GM21526 (cell line): ENCODE data around the gene IFT80.
A peak's percentile ranks its signal among the peaks of the same experiment; 100 is the strongest.

ENCODE experiments used
- ATAC-seq: cut with Tn5 transposase; IDR thresholded peaks from one replicate; pipeline ENCODE4 v1.9.1; 2021; ENCODE audit warnings: moderate library complexity; ENCODE audit not compliant: unreplicated experiment, low FRiP score

Gene IFT80

DNA sequence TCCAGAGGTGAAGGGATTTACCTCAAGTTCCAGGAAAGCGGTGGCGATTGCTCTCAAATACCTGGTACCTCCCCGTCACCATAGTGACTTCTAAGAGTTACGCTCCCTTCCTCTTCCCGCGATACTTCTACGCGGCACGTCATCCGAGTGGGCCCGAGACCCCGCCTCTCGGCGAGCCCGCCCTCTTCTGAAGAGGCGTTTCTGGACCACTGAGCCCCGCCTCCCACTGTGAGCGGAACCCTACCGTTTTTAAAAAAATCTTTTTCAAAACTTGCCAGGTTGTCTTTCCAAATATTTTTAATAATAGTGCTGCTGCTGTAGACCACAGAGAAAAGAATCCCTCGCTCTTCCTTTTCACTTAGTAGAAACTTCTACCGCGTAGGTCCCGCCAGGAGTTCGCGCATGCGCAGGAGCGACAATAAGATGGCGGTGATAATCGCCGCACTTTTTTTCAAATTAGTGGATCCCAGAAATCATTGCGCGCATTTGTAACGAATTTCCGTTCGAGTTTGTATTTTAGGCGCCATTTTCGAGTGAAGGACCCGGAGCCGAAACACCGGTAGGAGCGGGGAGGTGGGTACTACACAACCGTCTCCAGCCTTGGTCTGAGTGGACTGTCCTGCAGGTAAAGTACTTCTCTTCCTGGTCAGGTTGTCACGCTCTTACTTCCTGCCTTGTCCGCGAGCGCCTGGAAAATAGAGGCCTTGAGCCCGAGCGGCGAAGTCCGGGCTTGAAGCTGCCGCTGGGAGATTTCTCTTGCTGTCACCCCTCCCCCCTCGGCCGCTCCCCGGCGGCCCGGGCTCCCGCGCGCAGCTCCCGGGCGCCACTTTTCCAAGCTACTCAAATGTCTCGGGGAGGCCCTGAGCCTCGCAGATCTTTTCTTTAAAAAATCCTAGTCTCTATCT, at the start of gene IFT80, which contains the start of gene SMC4:
Gene IFT80, minus strand, starts transcription at position 101 of the 905 bp plus-strand sequence. CDS start 14,625 bp downstream, outside the sequence.
Gene SMC4, plus strand, starts transcription at position 526 of the 905 bp plus-strand sequence. CDS start 1,177 bp downstream, outside the sequence.
- peak; percentile 96 for ATAC-seq

DNA sequence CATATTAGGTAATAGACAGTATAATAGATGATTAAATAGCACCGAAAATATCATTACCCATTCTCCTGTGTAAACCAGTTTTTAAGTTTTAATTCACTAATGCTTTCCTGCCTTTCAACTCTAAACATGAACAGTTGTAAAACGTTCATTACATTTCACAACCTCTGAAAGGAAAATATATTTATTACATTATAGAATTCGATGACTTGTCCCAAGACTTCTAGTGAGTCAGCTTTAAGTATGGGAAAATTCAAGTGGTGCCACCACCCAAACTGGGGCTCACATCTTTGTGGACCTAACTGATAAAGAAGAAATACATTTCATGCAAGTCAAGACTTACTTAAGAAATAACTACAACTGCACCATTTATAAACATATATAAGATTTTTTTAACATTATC, 48.5 kb upstream of the IFT80 start:
- ATAC-seq, result no peak

DNA sequence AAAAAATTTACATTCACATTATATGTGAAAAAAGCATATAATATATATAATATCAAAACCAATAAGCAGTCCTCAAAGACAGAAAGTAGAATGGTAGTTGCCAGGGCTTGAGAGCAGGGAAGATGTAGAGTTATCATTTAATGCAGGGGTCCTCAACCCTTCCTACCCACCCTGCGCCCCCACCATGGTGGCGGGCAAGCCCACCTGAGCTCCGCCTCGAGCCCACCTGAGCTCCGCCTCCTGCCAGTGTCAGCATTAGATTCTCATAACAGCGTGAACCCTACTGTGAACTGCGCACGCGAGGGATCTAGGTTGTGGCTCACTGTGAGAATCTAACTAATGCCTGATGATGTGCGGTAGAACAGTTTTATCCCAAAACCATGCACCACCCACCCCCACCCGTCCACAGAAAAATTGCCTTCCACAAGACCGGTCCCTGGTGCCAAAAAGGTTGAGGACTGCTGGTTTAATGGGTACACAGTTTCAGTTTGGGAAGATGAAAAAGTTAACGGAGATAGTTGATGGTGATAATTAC, 47.6 kb upstream of the IFT80 start:
- no peak for ATAC-seq

DNA sequence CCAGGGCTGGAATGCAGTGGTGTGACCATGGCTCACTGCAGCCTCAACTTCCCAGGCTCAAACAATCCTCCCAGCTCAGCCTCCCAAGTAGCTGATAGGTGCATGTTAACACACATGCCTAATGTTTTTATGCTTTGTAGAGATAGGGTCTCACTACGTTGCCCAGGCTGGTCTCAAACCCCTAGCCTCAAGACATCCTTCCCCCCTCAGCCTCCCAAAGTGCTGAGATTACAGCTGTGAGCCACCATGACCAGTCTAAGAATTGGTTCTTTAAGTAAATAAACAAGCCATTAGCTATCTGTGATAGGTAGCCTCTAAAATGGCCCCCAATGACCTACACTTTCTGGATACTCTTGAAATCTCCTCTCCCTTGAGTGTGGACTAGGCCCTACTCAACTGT, 46.8 kb upstream of the IFT80 start:
- no peak for ATAC-seq

DNA sequence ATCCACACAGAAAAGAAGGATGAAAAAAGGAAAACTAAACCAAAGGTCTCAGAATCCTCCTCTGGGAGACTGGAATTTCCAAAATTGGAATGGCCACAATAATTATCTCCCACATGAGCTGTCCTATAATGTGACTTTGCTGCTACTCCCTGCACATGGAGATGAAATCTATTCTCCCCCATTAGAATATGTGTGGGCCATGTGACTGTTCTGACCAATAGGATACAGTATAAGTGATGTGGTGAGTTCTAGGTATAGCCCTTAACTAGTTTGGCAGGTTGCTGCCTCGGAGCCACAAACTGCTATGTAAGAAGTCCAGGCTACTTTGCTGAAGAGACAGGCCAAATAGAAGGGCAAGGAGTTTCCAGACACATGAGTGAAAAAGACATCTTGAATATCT, 45.4 kb upstream of the IFT80 start:
- ATAC-seq, result no peak

DNA sequence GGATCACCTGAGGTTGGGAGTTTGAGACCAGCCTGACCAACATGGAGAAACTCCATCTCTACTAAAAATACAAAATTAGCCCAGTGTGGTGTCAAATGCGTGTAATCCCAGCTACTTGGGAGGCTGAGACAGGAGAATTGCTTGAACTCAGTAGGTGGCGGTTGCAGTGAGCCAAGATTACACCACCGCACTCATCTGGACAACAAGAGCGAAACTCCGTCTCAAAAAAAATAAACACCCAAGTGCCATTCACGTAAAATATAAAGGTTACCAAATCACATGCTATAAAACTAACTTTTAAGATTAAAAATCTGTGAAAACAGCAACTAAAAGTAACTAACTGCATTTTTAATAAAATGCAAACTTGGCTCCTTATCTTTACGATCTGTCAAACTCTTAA, 41.7 kb upstream of the IFT80 start:
- no peak for ATAC-seq

DNA sequence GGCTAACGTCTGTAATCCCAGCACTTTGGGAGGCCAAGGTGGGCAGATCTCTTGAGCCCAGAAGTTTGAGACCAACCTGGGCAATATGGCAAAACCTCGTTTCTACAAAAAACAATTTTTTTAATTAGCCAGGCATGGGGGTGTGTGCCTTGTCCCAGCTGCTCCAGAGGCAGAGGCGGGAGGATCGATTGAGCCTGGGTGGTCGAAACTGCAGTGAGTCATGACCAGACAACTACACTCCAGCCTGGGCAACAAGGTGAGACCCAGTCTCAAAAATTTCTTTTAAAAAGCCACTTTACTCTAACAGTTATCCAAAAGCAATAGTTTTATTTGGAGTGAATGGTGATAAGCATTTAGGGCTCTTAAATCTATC, 38.0 kb upstream of the IFT80 start:
- no peak for ATAC-seq

DNA sequence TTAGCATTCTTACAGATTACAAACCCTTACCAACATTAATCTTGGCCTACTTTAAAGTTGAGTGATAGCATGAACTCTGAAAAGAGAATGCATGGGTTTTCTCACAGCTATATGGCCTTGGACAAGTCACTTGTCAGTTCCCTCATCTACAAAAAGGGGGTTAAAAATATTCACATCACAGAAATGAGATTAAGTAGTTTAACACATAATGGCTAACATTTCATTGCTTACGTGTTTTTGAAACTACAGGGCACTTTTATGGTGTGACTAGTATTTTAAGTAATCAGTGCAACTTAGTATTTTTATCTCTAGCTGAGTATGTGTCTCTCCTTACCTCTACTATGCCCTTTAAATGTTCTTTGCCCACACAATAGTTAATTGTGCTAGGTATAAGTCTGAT, 36.7 kb upstream of the IFT80 start:
- ATAC-seq, result no peak

DNA sequence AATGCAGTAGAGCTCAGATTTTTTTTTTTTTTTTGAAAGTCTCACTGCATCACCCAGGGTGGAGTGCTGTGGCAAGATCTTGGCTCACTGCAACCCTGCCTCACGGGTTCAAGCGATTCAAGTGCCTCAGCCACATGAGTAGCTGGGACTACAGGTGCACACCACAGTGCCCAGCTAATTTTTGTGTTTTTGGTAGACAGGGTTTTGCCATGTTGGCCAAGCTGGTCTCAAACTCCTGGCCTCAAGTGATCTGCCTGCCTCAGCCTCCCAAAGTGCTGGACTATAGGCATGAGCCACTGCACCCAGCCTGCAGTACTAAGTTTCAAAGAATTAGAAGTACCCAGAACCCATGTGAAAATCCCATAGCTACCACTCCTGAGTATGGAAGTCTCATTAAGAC, 36.1 kb upstream of the IFT80 start:
- ATAC-seq, result no peak

DNA sequence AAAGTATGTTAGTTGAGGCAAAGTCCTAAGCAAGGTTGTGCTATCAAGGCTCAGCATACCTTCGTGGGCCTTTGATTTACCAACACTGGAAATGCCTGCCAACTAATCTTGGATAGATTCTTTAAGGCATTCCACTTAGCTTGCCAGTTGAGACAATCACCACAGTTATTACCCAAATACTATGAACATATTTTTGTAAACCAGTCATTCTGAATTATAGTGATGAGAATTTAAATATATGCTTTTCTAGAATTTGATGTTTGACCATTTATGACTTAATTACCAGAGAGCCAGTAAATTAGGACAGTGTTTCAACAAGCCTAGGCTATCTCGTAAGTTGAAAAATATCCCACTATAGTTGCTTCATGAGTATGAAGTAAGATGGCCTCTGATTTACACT, 35.0 kb upstream of the IFT80 start:
- ATAC-seq, result no peak

DNA sequence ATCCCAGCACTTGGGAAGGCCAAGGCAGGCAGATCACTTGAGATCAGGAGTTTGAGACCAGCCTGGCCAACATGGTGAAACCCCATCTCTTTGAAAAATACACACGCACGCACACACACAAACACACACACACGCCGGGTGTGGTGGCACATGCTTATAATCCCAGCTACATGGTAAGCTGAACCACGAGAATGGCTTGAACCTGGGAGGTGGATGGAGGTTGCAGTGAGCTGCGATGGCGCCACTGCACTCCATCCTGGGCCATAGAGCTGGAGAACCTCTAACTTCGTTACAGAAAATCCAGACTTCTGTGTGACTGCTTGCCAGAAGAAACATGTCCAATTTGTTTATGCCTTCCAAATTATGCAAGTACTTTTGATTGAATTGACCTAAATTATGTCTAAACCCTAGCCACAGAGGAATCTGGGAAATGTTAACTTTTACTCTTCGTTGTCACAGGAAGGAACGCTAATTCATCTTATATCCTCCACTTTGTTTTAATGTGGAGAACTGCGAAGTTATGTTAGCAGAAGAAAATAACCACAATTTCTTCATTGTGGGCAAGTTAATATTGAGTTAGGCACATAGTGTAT, 28.9 kb upstream of the IFT80 start:
- ATAC-seq, result no peak

DNA sequence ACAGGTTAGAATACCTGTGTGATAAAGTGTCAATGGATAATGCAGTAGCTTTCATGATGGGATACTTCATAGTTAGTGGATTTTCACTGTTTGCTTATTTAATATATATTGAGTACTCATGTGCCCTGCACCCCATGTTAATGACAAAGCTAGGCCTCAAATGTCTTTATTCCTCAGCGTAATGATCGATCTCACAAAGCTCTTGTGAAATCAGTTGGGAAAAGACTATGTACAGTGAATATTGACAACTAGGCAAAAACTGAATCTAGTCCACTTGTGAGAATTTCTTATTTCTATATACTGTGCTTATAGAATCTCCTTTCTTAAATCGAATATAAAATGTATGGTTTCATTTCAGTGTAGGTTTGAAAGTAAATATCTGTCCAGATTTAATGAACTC, 18.3 kb upstream of the IFT80 start:
- ATAC-seq, result no peak

DNA sequence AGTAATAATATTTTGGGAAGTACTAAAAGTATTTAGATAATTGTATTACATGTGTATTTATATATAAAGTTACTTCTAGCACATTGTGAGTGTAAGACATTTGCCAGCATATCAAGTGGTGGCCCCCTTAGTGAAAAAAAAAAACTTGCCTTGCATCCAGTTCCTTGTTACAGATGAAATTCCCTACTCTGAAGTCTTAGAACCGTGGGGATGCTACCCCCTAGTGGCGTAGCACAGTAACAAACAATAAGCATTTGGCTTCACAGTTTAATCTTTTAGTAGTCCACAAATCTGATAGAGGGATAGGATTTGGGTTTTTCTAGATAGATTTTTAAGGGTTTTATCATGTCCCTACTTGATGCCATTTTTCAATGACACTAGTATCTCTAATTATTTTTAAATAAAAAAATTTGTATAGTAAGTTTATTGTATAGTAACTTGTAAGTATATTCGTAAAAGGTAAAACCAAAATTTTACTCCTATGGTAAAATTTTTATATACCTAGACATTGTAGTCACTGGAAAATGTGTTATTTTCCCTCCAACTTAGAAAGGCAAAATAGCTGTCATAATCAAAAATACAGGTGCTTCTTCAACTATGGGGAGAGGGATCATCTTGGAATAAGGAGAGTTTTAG, 14.7 kb upstream of the IFT80 start:
- peak; percentile 80 for ATAC-seq

DNA sequence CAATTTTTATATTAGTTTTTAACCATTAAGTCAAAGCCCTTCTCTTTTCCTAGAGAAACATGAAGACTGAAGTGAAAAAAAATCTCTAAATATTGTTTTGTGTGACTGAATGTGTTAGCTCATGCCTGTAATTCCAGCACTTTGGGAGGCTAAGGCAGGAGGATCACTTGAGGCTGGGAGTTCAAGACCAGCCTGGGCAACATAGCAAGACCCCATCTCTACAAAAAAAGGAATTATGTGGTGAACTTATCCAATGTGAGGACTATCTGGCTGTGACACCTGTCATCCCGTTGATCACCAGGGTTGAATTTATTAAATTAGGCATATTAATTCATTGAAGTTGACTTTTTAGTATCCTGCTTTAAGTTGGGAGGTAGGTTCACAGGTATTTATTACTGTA, 13.5 kb upstream of the IFT80 start:
- ATAC-seq, result no peak

DNA sequence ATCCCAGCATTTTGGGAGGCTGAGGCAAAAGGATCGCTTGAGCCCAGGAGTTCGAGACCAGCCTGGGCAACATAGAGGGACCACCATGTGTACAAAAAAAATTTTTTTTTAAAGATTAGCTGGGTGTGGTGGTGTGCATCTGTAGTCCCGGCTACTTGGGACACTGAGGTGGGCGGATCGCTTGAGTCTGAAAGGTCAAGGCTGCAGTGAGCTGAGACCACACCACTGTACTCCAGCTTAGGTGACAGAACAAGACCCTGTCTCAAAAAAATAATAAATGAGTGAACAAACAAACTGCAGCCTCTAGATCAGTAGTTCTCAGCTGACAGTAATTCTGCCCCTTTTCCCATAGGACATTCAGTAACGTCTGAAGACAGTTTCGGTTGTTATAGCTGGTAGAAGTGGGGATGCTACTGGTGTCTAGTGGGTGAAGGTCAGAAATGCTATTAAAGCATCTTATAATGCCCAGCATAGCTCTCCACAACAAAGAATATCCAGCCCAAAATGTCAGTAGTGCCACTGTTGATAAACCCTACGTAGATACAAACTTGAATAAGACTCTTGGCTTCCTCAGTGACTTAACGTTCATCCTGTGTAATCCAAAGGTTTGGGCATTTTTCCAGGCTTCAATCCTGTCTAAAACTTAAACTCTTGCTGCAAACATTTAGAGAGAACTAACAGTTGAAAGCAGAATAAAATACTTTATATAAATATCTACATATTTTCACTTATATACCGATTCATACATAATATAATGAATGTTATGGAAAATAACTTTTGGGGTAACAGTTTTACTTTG, 11.0 kb upstream of the IFT80 start:
- ATAC-seq, result no peak

DNA sequence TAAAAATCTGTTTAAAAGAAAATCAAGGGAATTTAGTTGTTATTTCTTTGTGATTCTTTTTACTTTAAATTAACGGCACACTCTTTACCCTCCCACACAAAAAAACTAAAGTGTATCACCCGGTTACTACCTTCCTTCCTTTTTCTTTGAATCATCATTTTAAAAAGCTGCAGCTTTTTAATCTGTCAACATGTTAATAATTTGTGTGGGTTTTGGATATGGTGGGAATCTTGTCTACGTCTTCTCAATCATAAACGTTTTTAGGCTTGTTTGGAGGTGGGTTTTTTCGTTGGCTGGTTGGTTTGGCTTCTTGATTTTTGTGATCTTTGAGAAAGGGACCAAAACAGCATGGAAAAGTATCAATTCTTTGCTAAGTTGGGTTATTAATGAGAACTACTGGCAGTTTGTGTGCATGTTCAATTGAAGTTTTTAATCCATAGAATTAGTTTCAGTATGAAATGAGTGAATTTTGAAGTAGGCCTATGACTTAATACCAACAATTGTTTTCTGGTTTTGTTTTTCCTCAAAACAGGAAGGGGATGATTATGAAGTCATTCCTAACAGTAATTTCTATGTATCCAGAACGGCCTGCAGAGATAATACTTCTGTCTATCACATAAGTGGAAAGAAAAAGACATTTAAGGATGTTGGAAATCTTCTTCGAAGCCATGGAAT, 4.9 kb upstream of the IFT80 start:
- no peak for ATAC-seq

DNA sequence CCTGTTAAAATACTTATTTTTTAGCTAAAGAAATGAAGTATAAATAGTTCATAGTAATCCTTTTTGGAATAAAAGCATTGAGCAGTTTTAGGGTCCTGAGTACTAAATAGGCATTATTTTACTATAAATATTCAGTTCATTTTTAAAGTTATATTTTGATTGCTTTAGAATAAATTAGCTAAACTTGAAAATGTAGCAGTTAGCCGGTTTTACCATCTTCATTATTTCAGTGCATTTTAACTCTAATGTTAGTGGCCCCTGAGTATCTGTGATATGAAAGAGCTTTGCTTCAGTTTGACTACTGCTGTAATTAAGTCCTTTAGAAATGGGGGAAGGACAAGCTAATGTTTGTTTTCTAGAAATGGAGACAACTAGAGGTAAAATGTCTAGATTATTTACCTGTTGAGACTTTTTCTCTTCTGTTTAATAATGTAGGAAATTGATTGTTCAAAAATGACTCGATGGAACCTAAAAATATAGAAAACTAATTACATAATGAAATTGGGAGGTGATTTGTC, 4.1 kb upstream of the IFT80 start:
- ATAC-seq, result no peak

DNA sequence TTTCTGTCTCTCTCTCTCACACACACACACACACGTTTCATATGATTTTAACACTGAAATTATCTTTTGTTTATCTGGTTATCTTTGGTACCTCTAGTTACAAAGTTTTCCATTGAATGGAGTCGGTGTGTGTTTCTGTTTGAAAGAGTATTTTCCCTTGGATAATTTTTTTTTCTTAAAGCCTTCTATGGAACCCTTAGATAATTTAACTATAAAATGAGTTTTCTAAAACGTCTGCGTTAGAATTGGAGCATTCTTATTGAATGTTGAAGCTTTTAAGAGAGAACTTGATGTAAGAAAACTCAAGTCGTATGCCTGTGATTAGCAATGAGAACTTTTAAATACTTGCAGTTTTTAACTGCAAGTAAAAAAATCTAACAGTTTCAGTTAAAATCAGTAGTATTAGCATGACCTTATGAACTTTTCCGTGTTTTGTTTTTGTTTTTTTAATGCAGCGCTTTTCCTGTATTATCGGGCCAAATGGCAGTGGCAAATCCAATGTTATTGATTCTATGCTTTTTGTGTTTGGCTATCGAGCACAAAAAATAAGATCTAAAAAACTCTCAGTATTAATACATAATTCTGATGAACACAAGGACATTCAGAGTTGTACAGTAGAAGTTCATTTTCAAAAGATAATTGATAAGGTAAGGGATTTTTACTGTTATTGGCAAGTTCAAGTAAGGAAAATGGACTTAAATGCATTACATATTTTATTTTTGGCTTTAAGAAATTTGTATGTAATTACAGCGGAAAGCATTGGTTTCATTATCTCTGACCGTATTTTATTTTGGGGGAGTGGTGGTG, 3.4 kb upstream of the IFT80 start:
- ATAC-seq, result no peak
